ENCODE results near the gene COLGALT1.

DNA sequence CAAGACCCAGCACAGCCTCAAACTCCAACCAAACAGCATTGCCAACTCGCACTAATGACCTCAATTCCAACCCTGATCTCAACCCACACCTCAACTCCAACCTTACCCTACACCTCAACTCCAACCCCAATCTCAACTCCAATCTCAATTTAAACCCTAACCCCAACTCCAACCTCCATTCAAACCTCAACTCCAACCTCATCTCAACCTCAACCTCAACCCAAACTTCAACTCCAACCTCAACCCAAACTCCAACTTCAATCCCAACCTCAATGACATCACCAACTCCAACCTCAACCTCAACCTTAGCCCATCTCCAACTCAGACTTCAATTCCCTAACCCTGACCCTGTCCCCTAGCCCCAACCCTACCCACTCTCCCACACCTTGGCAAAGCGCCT, 74.3 kb downstream of the COLGALT1 start:
- no peak for TF ChIP-seq TAF1 (conservative IDR thresholded peaks at IDR 0.05)
- TF ChIP-seq, protein P1, sequence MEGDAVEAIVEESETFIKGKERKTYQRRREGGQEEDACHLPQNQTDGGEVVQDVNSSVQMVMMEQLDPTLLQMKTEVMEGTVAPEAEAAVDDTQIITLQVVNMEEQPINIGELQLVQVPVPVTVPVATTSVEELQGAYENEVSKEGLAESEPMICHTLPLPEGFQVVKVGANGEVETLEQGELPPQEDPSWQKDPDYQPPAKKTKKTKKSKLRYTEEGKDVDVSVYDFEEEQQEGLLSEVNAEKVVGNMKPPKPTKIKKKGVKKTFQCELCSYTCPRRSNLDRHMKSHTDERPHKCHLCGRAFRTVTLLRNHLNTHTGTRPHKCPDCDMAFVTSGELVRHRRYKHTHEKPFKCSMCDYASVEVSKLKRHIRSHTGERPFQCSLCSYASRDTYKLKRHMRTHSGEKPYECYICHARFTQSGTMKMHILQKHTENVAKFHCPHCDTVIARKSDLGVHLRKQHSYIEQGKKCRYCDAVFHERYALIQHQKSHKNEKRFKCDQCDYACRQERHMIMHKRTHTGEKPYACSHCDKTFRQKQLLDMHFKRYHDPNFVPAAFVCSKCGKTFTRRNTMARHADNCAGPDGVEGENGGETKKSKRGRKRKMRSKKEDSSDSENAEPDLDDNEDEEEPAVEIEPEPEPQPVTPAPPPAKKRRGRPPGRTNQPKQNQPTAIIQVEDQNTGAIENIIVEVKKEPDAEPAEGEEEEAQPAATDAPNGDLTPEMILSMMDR (IDR thresholded peaks at IDR 0.05; ENCODE audit: low read depth, low read length, missing input control), result no peak
